ENCODE data around the gene TMEM154. TPM values are rescaled to one million over a fixed set of nuclear protein-coding genes. Genes with fewer than 3 reads are reported as not detected.

The TMEM154 gene
- total RNA-seq, 1 experiment from 2014 or later = 0.22 TPM

DNA sequence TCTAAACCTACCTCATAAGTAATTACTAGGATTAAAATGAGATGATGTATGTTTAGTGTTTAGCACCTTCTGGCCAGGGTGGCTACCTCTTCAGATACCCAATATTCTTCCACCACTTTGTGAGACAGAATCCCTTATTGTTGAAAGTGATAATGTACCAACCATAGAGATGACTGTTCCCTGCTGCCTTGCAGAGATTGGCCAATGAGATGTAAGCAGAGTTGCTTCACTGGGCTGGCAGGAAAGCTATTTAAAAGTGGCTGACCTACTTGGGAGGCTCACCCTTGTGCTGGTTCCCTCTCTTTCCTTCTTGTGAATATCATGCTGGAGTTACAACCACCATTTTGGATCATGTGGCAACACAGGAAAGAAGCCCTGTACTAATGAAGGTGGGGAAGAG is 58.9 kb downstream of the TMEM154 start:
- no peaks in the 10 kb centered on the region for H3K4me1 ChIP-seq (ENCODE audit: low read length)
- H3K9me3 ChIP-seq (ENCODE audit: low read length) = no peaks in the 10 kb centered on the region
- DNase-seq = no peak
- H3K36me3 ChIP-seq (ENCODE audit: insufficient read depth, low read length) = no peaks in the 10 kb centered on the region
- no peak overlapping the region for H2AFZ ChIP-seq (ENCODE audit: low read length)
- no peak overlapping the region for H3K4me3 ChIP-seq (ENCODE audit: low read length)
- no peaks in the 10 kb centered on the region for H3K9me2 ChIP-seq (replicated peaks; ENCODE audit: insufficient read depth, low read length)
- H4K20me1 ChIP-seq (ENCODE audit: insufficient read depth, low read depth, low read length) = no peaks in the 10 kb centered on the region
- H3K27me3 ChIP-seq (ENCODE audit: low read length) = no peaks in the 10 kb centered on the region
- H3K9ac ChIP-seq (ENCODE audit: low read length) = no peak overlapping the region
- no peaks in the 10 kb centered on the region for H3K79me2 ChIP-seq (ENCODE audit: low read length)
- no peak overlapping the region for H3K4me2 ChIP-seq (ENCODE audit: low read depth, low read length, poor library complexity, severe bottlenecking)
- no peak overlapping the region for H3K27ac ChIP-seq (ENCODE audit: low read length)

DNA sequence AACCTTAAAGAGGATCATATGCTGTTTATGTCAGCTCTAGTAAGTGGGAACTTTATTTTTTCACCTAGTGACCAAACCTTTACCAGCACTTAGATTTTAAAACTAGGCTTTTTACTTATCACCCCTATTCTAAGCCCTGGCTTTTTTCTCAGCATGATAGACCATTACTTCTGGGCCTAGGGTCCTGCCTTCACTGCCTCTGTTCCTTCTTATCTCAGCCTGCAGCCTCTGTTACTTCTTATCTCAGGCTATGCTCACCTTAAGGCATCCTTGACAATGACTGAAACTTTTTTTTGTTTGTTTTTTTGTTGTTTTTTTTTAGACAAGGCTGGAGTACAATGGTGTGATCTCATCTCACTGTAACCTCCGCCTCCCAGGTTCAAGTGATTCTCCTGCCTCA is 59.6 kb downstream of the TMEM154 start:
- Histone ChIP-seq H3K4me3 (ENCODE audit: low read length) (no peak overlapping the region), H3K4me1 (ENCODE audit: low read length) (no peaks in the 10 kb centered on the region), H3K27me3 (ENCODE audit: low read length) (no peaks in the 10 kb centered on the region), H3K36me3 (ENCODE audit: insufficient read depth, low read length) (no peaks in the 10 kb centered on the region), H3K9me3 (ENCODE audit: low read length) (no peaks in the 10 kb centered on the region), H3K79me2 (ENCODE audit: low read length) (no peaks in the 10 kb centered on the region), H3K9ac (ENCODE audit: low read length) (no peak overlapping the region), H2AFZ (ENCODE audit: low read length) (no peak overlapping the region), H4K20me1 (ENCODE audit: insufficient read depth, low read depth, low read length) (no peaks in the 10 kb centered on the region), H3K9me2 (replicated peaks; ENCODE audit: insufficient read depth, low read length) (no peaks in the 10 kb centered on the region), H3K27ac (ENCODE audit: low read length) (no peak overlapping the region), H3K4me2 (ENCODE audit: low read depth, low read length, poor library complexity, severe bottlenecking) (no peak overlapping the region)
- no peak for DNase-seq

- Histone ChIP-seq H3K27me3 (ENCODE audit: low read length) (no peaks in the 10 kb centered on the region), H3K27ac (ENCODE audit: low read length) (no peak overlapping the region), H3K4me2 (ENCODE audit: low read depth, low read length, poor library complexity, severe bottlenecking) (no peak overlapping the region), H2AFZ (ENCODE audit: low read length) (no peak overlapping the region), H4K20me1 (ENCODE audit: insufficient read depth, low read depth, low read length) (no peaks in the 10 kb centered on the region), H3K4me1 (ENCODE audit: low read length) (no peaks in the 10 kb centered on the region), H3K36me3 (ENCODE audit: insufficient read depth, low read length) (no peaks in the 10 kb centered on the region), H3K9ac (ENCODE audit: low read length) (no peak overlapping the region), H3K9me3 (ENCODE audit: low read length) (no peaks in the 10 kb centered on the region), H3K79me2 (ENCODE audit: low read length) (no peaks in the 10 kb centered on the region), H3K4me3 (ENCODE audit: low read length) (no peak overlapping the region), H3K9me2 (replicated peaks; ENCODE audit: insufficient read depth, low read length) (no peaks in the 10 kb centered on the region)
- no peak for DNase-seq
These were observed 60.2 kb downstream of the TMEM154 start for GRCh38 chr4:152619556-152619955.

GRCh38 chr4:152618971-152619370 is 60.8 kb downstream of the TMEM154 start:
- Histone ChIP-seq H3K4me2 (ENCODE audit: low read depth, low read length, poor library complexity, severe bottlenecking) (no peak overlapping the region), H3K4me1 (ENCODE audit: low read length) (no peaks in the 10 kb centered on the region), H3K4me3 (ENCODE audit: low read length) (no peak overlapping the region), H2AFZ (ENCODE audit: low read length) (no peak overlapping the region), H3K9me3 (ENCODE audit: low read length) (no peaks in the 10 kb centered on the region), H3K27ac (ENCODE audit: low read length) (no peak overlapping the region), H3K27me3 (ENCODE audit: low read length) (no peaks in the 10 kb centered on the region), H4K20me1 (ENCODE audit: insufficient read depth, low read depth, low read length) (0 out of 2 replicates have a peak, but pooled peaks cover 2% of the 10 kb centered on the region), H3K9ac (ENCODE audit: low read length) (no peak overlapping the region), H3K79me2 (ENCODE audit: low read length) (no peaks in the 10 kb centered on the region), H3K36me3 (ENCODE audit: insufficient read depth, low read length) (no peaks in the 10 kb centered on the region), H3K9me2 (replicated peaks; ENCODE audit: insufficient read depth, low read length) (no peaks in the 10 kb centered on the region)
- no peak for DNase-seq

DNA sequence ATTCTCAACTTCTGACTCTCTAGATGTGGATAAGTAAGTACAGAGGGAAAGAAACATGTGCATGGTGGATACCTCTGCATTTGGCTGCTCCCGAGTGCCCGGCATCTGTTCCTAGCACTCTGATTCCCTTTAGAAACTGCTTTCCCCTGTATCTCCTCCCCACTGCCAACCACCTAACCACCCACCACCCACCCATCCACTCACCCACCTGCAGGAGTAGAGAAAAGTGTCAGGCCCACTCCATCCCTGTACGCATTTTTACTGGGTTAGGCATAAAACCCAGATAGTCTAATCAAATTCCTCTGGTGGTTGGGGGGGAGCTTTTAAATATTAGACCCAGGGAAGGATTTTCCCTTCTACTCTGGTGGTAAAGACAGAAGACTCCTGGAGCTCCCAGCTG is 63.0 kb downstream of the TMEM154 start:
- no peaks in the 10 kb centered on the region for H3K4me1 ChIP-seq (ENCODE audit: low read length)
- H4K20me1 ChIP-seq (ENCODE audit: insufficient read depth, low read depth, low read length) = peaks cover 8% of the 10 kb centered on the region; the same call in 1 of the 2 replicates
- H2AFZ ChIP-seq (ENCODE audit: low read length) = no peak overlapping the region
- no peak overlapping the region for H3K4me3 ChIP-seq (ENCODE audit: low read length)
- H3K4me2 ChIP-seq (ENCODE audit: low read depth, low read length, poor library complexity, severe bottlenecking) = no peak overlapping the region
- no peaks in the 10 kb centered on the region for H3K9me2 ChIP-seq (replicated peaks; ENCODE audit: insufficient read depth, low read length)
- no peak for DNase-seq
- no peaks in the 10 kb centered on the region for H3K9me3 ChIP-seq (ENCODE audit: low read length)
- no peaks in the 10 kb centered on the region for H3K36me3 ChIP-seq (ENCODE audit: insufficient read depth, low read length)
- H3K79me2 ChIP-seq (ENCODE audit: low read length) = no peaks in the 10 kb centered on the region
- no peak overlapping the region for H3K27ac ChIP-seq (ENCODE audit: low read length)
- no peak overlapping the region for H3K9ac ChIP-seq (ENCODE audit: low read length)
- H3K27me3 ChIP-seq (ENCODE audit: low read length) = no peaks in the 10 kb centered on the region

- Histone ChIP-seq H4K20me1 (ENCODE audit: insufficient read depth, low read depth, low read length) (peaks cover 8% of the 10 kb centered on the region; the same call in 1 of the 2 replicates), H3K9me2 (replicated peaks; ENCODE audit: insufficient read depth, low read length) (no peaks in the 10 kb centered on the region), H3K79me2 (ENCODE audit: low read length) (no peaks in the 10 kb centered on the region), H3K27ac (ENCODE audit: low read length) (no peak overlapping the region), H3K27me3 (ENCODE audit: low read length) (no peaks in the 10 kb centered on the region), H3K9ac (ENCODE audit: low read length) (no peak overlapping the region), H3K4me2 (ENCODE audit: low read depth, low read length, poor library complexity, severe bottlenecking) (no peak overlapping the region), H3K9me3 (ENCODE audit: low read length) (no peaks in the 10 kb centered on the region), H2AFZ (ENCODE audit: low read length) (no peak overlapping the region), H3K36me3 (ENCODE audit: insufficient read depth, low read length) (no peaks in the 10 kb centered on the region), H3K4me1 (ENCODE audit: low read length) (no peaks in the 10 kb centered on the region), H3K4me3 (ENCODE audit: low read length) (no peak overlapping the region)
- DNase-seq = no peak
These were observed 65.7 kb downstream of the TMEM154 start for GRCh38 chr4:152613841-152614721.

DNA sequence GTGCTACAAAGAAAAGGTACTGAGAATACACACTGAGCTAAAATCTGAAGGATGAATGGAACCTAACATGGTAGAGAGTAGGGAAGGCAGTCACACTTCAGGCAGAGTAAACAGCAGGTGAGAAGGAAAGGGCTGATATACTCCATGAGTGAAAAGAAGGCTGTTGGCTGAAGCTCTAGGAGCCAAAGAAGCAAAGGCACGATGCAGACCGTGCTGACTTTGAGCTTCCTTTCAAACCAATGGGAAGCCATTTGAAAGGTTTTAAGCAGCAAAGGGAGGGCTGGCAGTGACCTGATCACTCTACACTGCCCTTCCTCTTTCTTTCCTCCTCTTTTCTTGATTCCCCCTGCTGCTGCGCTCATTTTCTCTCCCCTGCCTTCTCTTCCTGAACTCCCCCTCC is 66.4 kb downstream of the TMEM154 start:
- H3K27ac ChIP-seq (ENCODE audit: low read length) = no peak overlapping the region
- no peak overlapping the region for H2AFZ ChIP-seq (ENCODE audit: low read length)
- no peaks in the 10 kb centered on the region for H3K79me2 ChIP-seq (ENCODE audit: low read length)
- no peak overlapping the region for H3K4me3 ChIP-seq (ENCODE audit: low read length)
- H3K9me2 ChIP-seq (replicated peaks; ENCODE audit: insufficient read depth, low read length) = no peaks in the 10 kb centered on the region
- no peaks in the 10 kb centered on the region for H3K36me3 ChIP-seq (ENCODE audit: insufficient read depth, low read length)
- H3K27me3 ChIP-seq (ENCODE audit: low read length) = no peaks in the 10 kb centered on the region
- no peak overlapping the region for H3K9ac ChIP-seq (ENCODE audit: low read length)
- DNase-seq = no peak
- H4K20me1 ChIP-seq (ENCODE audit: insufficient read depth, low read depth, low read length) = peaks cover 8% of the 10 kb centered on the region; the same call in 1 of the 2 replicates
- no peak overlapping the region for H3K4me2 ChIP-seq (ENCODE audit: low read depth, low read length, poor library complexity, severe bottlenecking)
- H3K9me3 ChIP-seq (ENCODE audit: low read length) = no peaks in the 10 kb centered on the region
- no peaks in the 10 kb centered on the region for H3K4me1 ChIP-seq (ENCODE audit: low read length)

- Histone ChIP-seq H3K9me3 (ENCODE audit: low read length) (no peaks in the 10 kb centered on the region), H4K20me1 (ENCODE audit: insufficient read depth, low read depth, low read length) (peaks cover 8% of the 10 kb centered on the region; the same call in 1 of the 2 replicates), H3K79me2 (ENCODE audit: low read length) (no peaks in the 10 kb centered on the region), H3K36me3 (ENCODE audit: insufficient read depth, low read length) (no peaks in the 10 kb centered on the region), H3K27ac (ENCODE audit: low read length) (no peak overlapping the region), H3K9ac (ENCODE audit: low read length) (no peak overlapping the region), H3K27me3 (ENCODE audit: low read length) (no peaks in the 10 kb centered on the region), H2AFZ (ENCODE audit: low read length) (no peak overlapping the region), H3K4me3 (ENCODE audit: low read length) (no peak overlapping the region), H3K9me2 (replicated peaks; ENCODE audit: insufficient read depth, low read length) (no peaks in the 10 kb centered on the region), H3K4me2 (ENCODE audit: low read depth, low read length, poor library complexity, severe bottlenecking) (no peak overlapping the region), H3K4me1 (ENCODE audit: low read length) (no peaks in the 10 kb centered on the region)
- DNase-seq = no peak
These were observed 69.7 kb downstream of the TMEM154 start for GRCh38 chr4:152610131-152610530.

Data from Karpas-422 (cell line).